T47D (cell line): ENCODE measurements around the gene WNT5B.
A peak's percentile ranks its signal among the peaks of the same experiment; 100 is the strongest.

Experiments
- DNase-seq, 2 experiments: peaks; one replicate each; pipeline versions ENCODE4 v3.0.0 to v3.0.0-alpha.2; 2011 to 2012; ENCODE audit warnings: low read depth in 1 of 2, low spot score in 1 of 2
- JUND ChIP-seq: IDR thresholded peaks from 2 replicates; pipeline ENCODE4 v1.6.1; 2012; ENCODE audit warnings: low read depth
- in situ Hi-C: cut with HindIII; loops from 2 replicates; pipeline ENCODE4 v1.10.0; 2016; ENCODE audit warnings: low sequenced_read_pairs, low pct_unique_long_range_greater_than_20kb

WNT5B gene

GRCh38 chr12:1651946-1652345 is 22.9 kb downstream of the WNT5B start:
- in situ Hi-C loops = no loop called here
- no peak for TF ChIP-seq JUND
- DNase-seq = no peak

DNA sequence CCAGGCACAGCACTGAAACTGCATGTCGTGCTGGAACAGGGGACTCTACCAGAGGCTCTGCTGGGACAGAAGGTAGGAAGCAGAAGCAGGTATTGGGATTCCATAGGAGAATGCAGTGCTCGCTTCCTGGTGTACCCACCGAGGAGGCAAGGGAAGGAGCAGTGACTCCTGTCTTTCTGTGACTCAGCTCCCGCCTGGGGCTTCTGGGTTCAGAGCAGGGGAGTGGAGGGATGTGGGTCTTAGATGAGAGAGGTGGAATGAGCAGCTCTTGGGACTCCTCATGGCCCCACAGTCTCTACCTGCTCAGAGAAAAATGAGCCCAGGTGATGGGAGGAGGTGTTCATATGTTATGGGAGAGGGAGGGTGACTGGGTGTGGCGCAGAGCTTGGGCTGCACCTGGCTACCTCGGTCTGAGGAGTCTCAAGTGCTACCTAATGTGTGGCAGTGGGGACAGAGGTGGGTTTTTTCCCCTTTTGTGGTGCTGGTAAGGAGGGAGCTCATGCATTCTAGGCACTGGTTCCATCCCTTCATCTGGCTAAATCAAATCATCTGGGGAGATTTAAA is 26.3 kb downstream of the WNT5B start:
- in situ Hi-C loops = no loop called here

DNA sequence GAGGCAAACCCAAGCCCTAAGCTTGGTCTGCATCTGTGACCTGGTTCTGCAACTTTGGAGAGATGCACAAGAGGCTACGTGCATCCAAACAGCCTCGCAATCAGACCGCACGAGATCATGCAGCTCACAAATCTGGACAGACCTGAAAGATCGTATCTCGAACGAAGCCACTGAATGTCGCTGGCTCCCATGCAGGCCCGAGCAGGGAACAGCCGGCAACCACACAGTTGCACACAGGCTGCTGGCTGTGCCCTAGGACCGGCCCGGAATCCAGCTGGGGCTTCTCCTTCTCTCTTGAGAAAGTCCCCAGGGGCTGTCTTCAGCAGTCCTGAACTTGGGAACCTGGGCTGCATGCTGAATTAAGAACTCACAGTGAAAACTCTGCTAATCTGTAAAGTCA is 27.9 kb downstream of the WNT5B start:
- in situ Hi-C loops = no loop called here
- DNase-seq = no peak
- no peak for TF ChIP-seq JUND

More for the DNA sequence above, 26.3 kb downstream of the WNT5B start:
- TF ChIP-seq JUND = no peak
- no peak for DNase-seq

DNA sequence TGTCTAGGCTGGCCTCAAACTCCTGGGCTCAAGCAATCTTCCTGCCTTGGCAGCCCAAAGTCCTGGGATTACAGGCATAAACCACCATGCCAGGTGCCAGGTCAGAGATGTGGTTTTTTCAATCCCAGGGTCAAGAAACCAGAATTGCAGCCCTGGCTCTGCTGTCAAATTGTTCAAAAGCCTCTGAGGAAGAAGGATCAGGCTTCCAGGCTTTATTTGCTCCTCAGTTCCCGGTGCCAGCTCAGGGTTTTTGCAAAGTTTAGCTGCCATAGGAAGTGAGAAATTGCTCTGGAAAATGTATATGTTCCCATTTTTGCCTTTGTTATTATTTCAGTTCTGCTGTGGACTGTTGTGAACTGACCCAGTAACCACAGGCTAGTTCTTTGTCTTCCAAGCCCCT is 28.7 kb downstream of the WNT5B start:
- in situ Hi-C loops = no loop called here
- peak in 1 of 2 experiments; percentile 42 for DNase-seq
- TF ChIP-seq JUND = no peak

DNA sequence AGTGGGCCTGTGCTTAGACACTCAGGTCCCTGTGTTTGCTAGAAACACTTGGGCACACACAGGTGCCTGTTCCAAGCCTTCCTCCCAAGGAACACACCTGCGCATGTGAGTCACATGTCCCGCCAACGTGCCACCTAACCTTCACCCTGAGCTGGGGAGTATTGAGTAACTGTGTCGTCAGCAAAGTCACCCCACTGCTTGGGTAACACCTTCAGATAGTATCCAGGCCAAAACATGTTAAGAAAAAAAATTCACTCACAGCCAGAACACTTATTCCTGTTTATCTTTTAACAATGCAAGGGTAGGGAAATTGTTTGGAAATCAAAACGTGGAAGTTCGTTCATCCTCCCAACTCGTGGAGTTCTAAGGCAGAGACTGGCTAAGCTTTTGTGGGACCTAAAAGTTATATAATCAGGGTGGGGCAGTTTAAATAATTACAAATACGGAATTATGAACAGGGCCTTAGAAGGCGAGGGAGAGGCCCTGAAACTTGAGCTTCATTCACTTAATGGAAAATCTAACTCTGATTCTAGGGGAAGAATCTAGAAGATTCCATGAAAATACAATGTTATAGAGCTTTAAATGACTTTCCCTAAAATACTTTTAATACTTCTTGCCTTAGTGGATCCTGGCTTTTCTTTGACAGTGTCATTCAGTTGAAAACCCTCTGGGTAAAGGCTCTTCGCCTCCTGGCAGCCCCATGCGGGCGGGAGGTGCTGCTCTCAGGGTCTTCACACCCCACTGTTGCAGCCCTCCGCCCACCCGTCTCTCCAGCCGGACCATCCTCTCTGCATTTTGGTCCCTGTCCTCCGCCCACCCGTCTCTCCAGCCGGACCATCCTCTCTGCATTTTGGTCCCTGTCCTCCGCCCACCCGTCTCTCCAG is 31.5 kb downstream of the WNT5B start:
- no peak for DNase-seq
- TF ChIP-seq JUND = no peak
- in situ Hi-C loops = no loop called here

DNA sequence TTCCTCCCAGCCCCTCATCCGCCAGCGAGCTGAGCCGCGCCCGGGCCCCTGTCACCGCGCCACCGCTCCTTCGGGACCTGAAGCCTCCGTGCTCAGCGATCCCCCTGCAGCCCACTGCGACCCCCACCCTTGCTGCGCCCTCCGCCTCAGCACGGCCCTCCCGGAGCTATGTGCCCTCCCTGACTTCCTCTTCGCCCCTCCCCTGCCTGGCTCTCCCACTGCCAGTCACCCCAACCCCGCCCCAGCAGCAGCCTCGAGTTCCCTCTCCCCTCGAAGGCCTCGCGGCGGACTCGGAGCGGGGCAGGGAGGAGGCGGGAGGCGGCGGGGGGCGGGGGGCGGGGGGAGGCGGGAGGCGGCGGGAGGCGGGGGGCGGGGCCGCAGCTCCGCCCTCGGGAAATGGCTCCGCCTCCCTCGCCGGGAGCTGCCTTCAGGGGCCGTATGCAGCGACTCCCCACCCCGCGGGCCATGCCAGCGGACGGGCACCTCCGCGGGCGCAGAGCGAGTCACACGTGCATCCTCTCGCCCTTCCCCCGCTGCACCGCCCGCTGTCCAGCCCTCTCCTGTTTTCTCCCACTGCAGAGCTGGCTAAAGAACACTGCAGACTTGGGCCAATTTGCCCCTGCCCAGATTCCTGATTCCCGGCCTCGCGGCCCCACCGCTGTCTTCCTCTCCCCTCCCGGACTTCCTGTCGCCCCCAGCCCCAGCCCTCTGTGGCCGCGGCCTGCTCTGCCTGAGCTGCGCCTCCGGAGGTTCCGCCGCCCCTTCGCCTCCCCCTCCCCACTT is 32.7 kb downstream of the WNT5B start:
- TF ChIP-seq JUND = no peak
- in situ Hi-C loops = no loop called here
- DNase-seq = peak; percentile 46 to 83

DNA sequence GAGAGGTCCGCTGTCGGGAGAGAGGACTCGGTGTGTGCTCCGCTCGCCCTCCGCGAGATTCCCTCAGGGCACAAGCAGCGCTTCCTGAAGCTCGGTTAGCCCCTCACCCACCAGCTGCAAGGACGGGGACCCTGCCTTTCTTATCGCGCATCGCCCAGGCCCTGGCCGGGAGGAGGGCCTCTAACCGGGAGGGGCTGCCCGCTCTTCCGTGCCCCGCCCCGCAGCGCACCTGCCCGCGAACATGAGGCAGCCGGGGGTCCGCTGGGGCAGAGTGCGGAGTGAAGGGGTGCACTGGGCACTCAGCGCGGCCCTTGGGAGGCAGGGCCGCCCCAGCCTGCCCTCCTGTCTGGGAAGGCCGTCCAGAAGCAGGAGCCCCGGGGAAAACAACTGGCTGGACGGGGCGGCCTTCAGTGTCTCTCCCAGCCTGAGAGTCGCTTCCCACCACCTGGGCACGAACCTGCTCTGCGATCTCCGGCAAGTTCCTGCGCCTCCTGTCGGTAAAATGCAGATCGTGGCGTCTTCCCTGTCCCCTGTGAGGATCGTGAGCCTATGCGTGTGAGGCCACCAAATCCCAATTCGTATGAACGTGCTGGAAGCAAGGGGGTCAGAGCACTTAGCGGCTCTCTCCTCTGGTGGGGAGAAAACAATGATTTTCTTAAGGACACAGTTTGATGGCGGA is 33.9 kb downstream of the WNT5B start:
- in situ Hi-C loops = no loop called here
- DNase-seq = no peak
- no peak for TF ChIP-seq JUND

GRCh38 chr12:1663440-1664132 is 34.6 kb downstream of the WNT5B start:
- no peak for DNase-seq
- in situ Hi-C loops = no loop called here
- TF ChIP-seq JUND = no peak

- in situ Hi-C loops = no loop called here
- no peak for TF ChIP-seq JUND
- no peak for DNase-seq
These were observed 36.3 kb downstream of the WNT5B start for GRCh38 chr12:1665366-1665765.

GRCh38 chr12:1666215-1666614 is 37.2 kb downstream of the WNT5B start:
- in situ Hi-C loops = no loop called here
- no peak for DNase-seq
- TF ChIP-seq JUND = no peak

DNA sequence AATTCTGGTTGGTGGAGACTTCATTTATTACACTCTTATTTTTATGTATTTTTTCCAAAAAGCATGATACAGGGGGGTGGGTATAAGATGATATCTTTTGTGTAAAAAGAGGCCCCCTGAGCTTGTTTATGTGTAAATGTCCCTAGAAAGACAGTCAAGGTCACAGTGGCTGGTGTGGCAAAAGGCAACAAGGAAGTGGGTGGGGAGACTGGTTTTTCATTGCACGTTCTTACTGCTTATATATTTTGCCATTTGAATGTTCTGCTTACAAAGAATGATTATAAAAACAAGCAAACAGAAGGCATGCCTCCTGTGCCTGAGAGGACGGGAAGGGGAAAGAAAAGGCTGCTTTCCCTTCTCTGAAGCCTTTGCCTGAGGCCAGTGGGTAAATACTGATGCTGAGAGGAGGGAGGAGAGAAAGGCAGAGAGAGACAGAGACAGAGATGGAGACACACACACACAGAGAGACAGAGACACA is 37.7 kb downstream of the WNT5B start:
- peak in 1 of 2 experiments; percentile 18 for DNase-seq
- in situ Hi-C loops = no loop called here
- no peak for TF ChIP-seq JUND
